Vagina (tissue), 2 donors: ENCODE results near the gene CPLANE2. TPM values are rescaled to one million over a fixed set of nuclear protein-coding genes. Genes with fewer than 3 reads are reported as not detected.

Experiments used
- DNase-seq, 2 donors: peaks; one replicate each; pipeline ENCODE4 v3.0.0-alpha.2; 2017; ENCODE audit errors: extremely low spot score in 2 of 2
- H3K27ac ChIP-seq: fragments of 200-600 bp; sonication (generic); one replicate; pipeline ENCODE4 v1.5.1; 2019
- H3K27me3 ChIP-seq: fragments of 200-600 bp; sonication (generic); one replicate; pipeline ENCODE4 v1.5.1; 2019
- H3K36me3 ChIP-seq, 2 donors: fragments of 200-600 bp; sonication (generic); one replicate each; pipeline ENCODE4 v1.5.1; 2017 to 2019
- H3K4me1 ChIP-seq: fragments of 200-600 bp; sonication (generic); one replicate; pipeline ENCODE4 v1.5.1; 2019
- H3K4me3 ChIP-seq, 2 donors: fragments of 200-600 bp; sonication (generic); 1 replicate in 1 of 2; 2 replicates in 1 of 2; pipeline ENCODE4 v1.5.1; 2016 to 2019
- H3K9me3 ChIP-seq: fragments of 200-600 bp; sonication (generic); one replicate; pipeline ENCODE4 v1.5.1; 2019
- POLR2A ChIP-seq, 2 donors: fragments of 450-650 bp; IDR thresholded peaks; one replicate each; pipeline ENCODE4 v1.6.1; 2017; ENCODE audit warnings: antibody characterized with exemption in 2 of 2, mild to moderate bottlenecking in 2 of 2, moderate library complexity in 2 of 2
- POLR2AphosphoS5 ChIP-seq, 2 donors: sonication (generic); formaldehyde crosslinking; IDR thresholded peaks; one replicate each; pipeline ENCODE4 v1.9.0; 2017; ENCODE audit warnings: antibody characterized with exemption in 2 of 2, mild to moderate bottlenecking in 2 of 2, low read depth in 1 of 2; ENCODE audit not compliant: insufficient read depth in 1 of 2
- intact Hi-C: fragments of 100-400 bp; cut with DNase I; formaldehyde crosslinking; loops from one replicate; pipeline ENCODE4 v1.15.1; 2023
- total RNA-seq: library from RNA; depleted of rRNA; stranded (reverse); fragments of >200 nt; gene quantifications from one replicate; pipeline ENCODE4 v1.2.3, GENCODE V29; 2016
- TF ChIP-seq, protein P1 (sequence below), 3 experiments: fragments of 450-650 bp in 2 of 3; fragments of 200-600 bp in 1 of 3; sonication (generic) in 1 of 3; IDR thresholded peaks; one replicate each; pipeline ENCODE4 v1.5.1; 2017 to 2019; ENCODE audit warnings: antibody characterized with exemption in 3 of 3, mild to moderate bottlenecking in 2 of 3, moderate library complexity in 2 of 3

The CPLANE2 gene
- total RNA-seq, 1 donor from 2014 or later: 1.2 TPM

- Histone ChIP-seq H3K4me3 (no peak overlapping the region), H3K27ac (peak overlapping the region; percentile 69), H3K27me3 (no peaks in the 10 kb centered on the region), H3K4me1 (peaks cover 49% of the 10 kb centered on the region), H3K36me3 (no peaks in the 10 kb centered on the region), H3K9me3 (no peaks in the 10 kb centered on the region)
- TF ChIP-seq, protein P1, sequence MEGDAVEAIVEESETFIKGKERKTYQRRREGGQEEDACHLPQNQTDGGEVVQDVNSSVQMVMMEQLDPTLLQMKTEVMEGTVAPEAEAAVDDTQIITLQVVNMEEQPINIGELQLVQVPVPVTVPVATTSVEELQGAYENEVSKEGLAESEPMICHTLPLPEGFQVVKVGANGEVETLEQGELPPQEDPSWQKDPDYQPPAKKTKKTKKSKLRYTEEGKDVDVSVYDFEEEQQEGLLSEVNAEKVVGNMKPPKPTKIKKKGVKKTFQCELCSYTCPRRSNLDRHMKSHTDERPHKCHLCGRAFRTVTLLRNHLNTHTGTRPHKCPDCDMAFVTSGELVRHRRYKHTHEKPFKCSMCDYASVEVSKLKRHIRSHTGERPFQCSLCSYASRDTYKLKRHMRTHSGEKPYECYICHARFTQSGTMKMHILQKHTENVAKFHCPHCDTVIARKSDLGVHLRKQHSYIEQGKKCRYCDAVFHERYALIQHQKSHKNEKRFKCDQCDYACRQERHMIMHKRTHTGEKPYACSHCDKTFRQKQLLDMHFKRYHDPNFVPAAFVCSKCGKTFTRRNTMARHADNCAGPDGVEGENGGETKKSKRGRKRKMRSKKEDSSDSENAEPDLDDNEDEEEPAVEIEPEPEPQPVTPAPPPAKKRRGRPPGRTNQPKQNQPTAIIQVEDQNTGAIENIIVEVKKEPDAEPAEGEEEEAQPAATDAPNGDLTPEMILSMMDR (IDR thresholded peaks at IDR 0.05): no peak
- TF ChIP-seq POLR2AphosphoS5 (IDR thresholded peaks at IDR 0.05; ENCODE audit: insufficient read depth in 1 of 2, low read depth in 1 of 2): peak in 1 of 2 donors; percentile 14
- intact Hi-C loops: loop anchor here (5.0 kb wide), 2 partner anchors 63 to 168 kb away; no protein-coding TSS in a partner anchor
- DNase-seq: no peak
Observed at GRCh38 chr1:16245476-16246196, 8.7 kb upstream of the CPLANE2 start.

DNA sequence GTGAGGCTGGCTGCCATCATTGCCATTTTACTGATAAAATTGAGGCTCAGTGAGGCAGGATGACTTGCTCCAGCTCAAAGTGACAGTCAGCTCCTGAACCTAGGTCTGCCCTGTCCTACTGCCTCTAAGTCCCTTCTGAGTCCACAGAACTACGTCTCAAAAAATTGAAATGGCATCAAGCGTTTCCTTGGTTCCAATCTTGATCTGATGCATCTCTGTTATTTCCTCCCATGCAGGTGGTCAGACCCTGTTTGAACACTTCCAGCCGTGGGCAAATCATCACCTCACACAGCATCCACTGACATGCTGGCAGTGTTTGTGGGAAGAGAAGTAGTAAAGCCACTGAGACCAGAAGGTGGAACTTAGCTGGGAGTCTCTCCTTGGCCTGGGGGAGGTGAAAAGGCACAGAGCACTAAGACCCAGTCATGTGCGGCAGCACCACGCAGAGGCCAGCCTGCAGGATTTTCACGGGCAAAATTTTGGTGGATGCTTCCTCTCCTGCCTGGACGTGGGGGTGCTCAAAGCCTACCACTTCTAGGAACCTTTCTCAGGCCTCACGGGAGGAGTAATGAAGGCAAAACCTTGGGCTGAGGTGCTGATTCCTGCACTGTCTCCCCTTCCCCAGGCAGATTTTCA is 7.8 kb upstream of the CPLANE2 start:
- intact Hi-C loops: loop anchor here (5.0 kb wide), 2 partner anchors 62 to 167 kb away; no protein-coding TSS in a partner anchor
- Histone ChIP-seq H3K36me3 (no peaks in the 10 kb centered on the region), H3K4me1 (peaks cover 41% of the 10 kb centered on the region), H3K9me3 (no peaks in the 10 kb centered on the region), H3K27me3 (no peaks in the 10 kb centered on the region), H3K27ac (peak overlapping the region; percentile 69), H3K4me3 (no peak overlapping the region)
- no peak for DNase-seq
- TF ChIP-seq, protein P1 (IDR thresholded peaks at IDR 0.05): peak in 1 of 3 experiments; percentile 9
- TF ChIP-seq POLR2A (IDR thresholded peaks at IDR 0.05): no peak

DNA sequence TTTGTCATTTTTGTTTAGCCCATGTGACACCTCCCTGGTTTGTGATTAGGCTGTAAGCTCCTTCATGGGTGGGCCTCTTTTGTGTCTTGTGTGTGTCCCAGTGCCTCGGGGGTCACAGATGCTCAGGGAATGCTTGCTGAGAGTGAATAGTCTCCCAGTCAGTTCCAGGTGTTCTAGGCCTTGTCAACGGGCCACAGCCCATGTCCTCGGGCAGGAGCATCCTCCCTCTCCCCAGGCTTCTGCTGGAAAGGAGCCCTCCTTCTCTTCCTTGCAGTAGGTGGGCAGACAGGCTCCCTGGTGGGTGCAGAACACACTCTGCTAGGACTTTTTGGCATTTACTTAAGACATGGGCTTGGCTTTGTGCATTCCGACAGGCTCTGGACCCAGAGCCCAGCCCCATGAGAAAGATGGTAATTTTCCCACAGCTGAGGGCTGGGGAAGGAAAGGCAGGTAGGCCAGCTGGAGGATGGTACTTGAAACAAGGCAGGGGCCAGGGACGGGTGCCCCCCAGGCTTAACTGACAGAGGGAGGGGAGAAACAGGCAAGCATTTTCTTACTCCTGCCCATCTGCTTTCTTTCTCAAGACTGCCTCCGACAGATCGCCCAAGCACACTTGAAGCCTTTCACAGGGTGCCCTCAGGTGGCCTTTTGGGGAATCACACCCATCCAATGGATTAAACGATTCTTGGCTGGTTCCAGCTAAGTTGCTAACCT is 7.1 kb upstream of the CPLANE2 start:
- TF ChIP-seq, protein P1 (IDR thresholded peaks at IDR 0.05): peak; percentile 73 to 91 (median 81)
- TF ChIP-seq POLR2A (IDR thresholded peaks at IDR 0.05): no peak
- TF ChIP-seq POLR2AphosphoS5 (IDR thresholded peaks at IDR 0.05; ENCODE audit: insufficient read depth in 1 of 2, low read depth in 1 of 2): peak; percentile 58 to 83
- peak overlapping the region; percentile 69 for H3K27ac ChIP-seq
- no peaks in the 10 kb centered on the region for H3K9me3 ChIP-seq
- peaks cover 34% of the 10 kb centered on the region for H3K4me1 ChIP-seq
- H3K27me3 ChIP-seq: no peaks in the 10 kb centered on the region
- peak in 1 of 2 donors; percentile 87 for DNase-seq
- no peaks in the 10 kb centered on the region for H3K36me3 ChIP-seq
- no peak overlapping the region for H3K4me3 ChIP-seq
- intact Hi-C loops: no loop called here

- H3K4me3 ChIP-seq: no peak overlapping the region
- no peaks in the 10 kb centered on the region for H3K36me3 ChIP-seq
- no peak overlapping the region for H3K27ac ChIP-seq
- peaks cover 25% of the 10 kb centered on the region for H3K4me1 ChIP-seq
- TF ChIP-seq POLR2AphosphoS5 (IDR thresholded peaks at IDR 0.05; ENCODE audit: insufficient read depth in 1 of 2, low read depth in 1 of 2) (no peak), POLR2A (IDR thresholded peaks at IDR 0.05) (no peak)
- TF ChIP-seq, protein P1 (IDR thresholded peaks at IDR 0.05): no peak
- intact Hi-C loops: no loop called here
- H3K9me3 ChIP-seq: no peaks in the 10 kb centered on the region
- no peak for DNase-seq
- H3K27me3 ChIP-seq: no peaks in the 10 kb centered on the region
Observed at GRCh38 chr1:16243215-16243610, 6.2 kb upstream of the CPLANE2 start.
